ENCODE data around the gene TRAPPC12.

GRCh38 chr2:3426615-3427014 is 47.1 kb downstream of the TRAPPC12 start:
- no peak for TF ChIP-seq CTCF (optimal IDR thresholded peaks at IDR 0.05 in 1 of 3, IDR thresholded peaks at IDR 0.05 in 1 of 3, conservative IDR thresholded peaks at IDR 0.05 in 1 of 3; ENCODE audit: extremely low read depth in 1 of 3, insufficient read depth in 2 of 3, low read length in 3 of 3)
- TF ChIP-seq EZH2 (IDR thresholded peaks at IDR 0.05; ENCODE audit: low read length), result no peak
